GM12878 (cell line): ENCODE results near the gene RALGAPA2. TPM values are rescaled to one million over a fixed set of nuclear protein-coding genes. Genes with fewer than 3 reads are reported as not detected.

Source experiments
- ATAC-seq: fragments of 200-7000 bp; cut with Tn5 transposase; 3 replicates; pipeline ENCODE4 v1.9.1; 2020; ENCODE audit warnings: mild to moderate bottlenecking, moderate library complexity
- BruUV-seq: library from RNA; stranded (reverse); fragments of 400-500 nt; replicated peaks from 2 replicates; lab custom pipeline; 2021; lab: Mats Ljungman, UMichigan
- CTCF ChIA-PET: fragments of 300-600 bp; sonication (Branson Sonifier 250); formaldehyde crosslinking; extraction: SDS; loops from one replicate; lab custom pipeline; 2021; ENCODE audit warnings: inconsistent platforms; lab: Yijun Ruan, JAX
- POLR2A ChIA-PET: fragments of 350-600 bp; formaldehyde crosslinking; extraction: SDS; loops from one replicate; lab custom pipeline; 2021; ENCODE audit warnings: inconsistent platforms; lab: Charles Lee
- RAD21 ChIA-PET: fragments of 300-600 bp; sonication (Branson Sonifier 250); formaldehyde crosslinking; loops from one replicate; lab custom pipeline; 2023; ENCODE audit warnings: antibody characterized with exemption; ENCODE audit not compliant: unreplicated experiment; lab: Charles Lee
- SMC1A ChIA-PET: fragments of 300-600 bp; sonication (Branson Sonifier 250); formaldehyde crosslinking; loops from one replicate; lab custom pipeline; 2023; ENCODE audit not compliant: unreplicated experiment, uncharacterized antibody; lab: Charles Lee
- DNase-seq: peaks from one replicate; pipeline ENCODE4 v3.0.0-alpha.2; 2011; ENCODE audit warnings: low read depth, low spot score
- FAIRE-seq: peaks from 3 replicates; lab custom pipeline; 2011; peaks lifted over from hg19 to GRCh38; lab: Jason Lieb, UNC
- H2AFZ ChIP-seq: 2 replicates; pipeline ENCODE4 v1.6.0; 2011; ENCODE audit warnings: low read depth, low read length, control low read depth; ENCODE audit not compliant: control insufficient read depth
- H3K27ac ChIP-seq: 2 replicates; pipeline ENCODE4 v1.5.1; 2011; ENCODE audit warnings: control low read depth; ENCODE audit not compliant: control insufficient read depth, insufficient read depth
- H3K27me3 ChIP-seq, 2 experiments: replicated peaks in 1 of 2; 2 replicates each; pipeline versions ENCODE4 v1.6.0 to v1.6.1; 2011; ENCODE audit warnings: low read length in 1 of 2; ENCODE audit not compliant: control insufficient read depth in 2 of 2, insufficient read depth in 2 of 2
- H3K36me3 ChIP-seq, 2 experiments: 2 replicates each; pipeline ENCODE4 v1.5.1; 2011; ENCODE audit warnings: low read length in 1 of 2; ENCODE audit not compliant: control insufficient read depth in 2 of 2, insufficient read depth in 2 of 2
- H3K4me1 ChIP-seq: 2 replicates; pipeline ENCODE4 v1.6.1; 2011; ENCODE audit warnings: mild to moderate bottlenecking, low read length, moderate library complexity, mixed read lengths; ENCODE audit not compliant: control insufficient read depth, insufficient read depth
- H3K4me2 ChIP-seq: 2 replicates; pipeline ENCODE4 v1.6.0; 2011; ENCODE audit warnings: control low read depth; ENCODE audit not compliant: control insufficient read depth, insufficient read depth
- H3K4me3 ChIP-seq: fragments of 200-600 bp; sonication (generic); 2 replicates; pipeline ENCODE4 v1.5.1; 2016
- H3K79me2 ChIP-seq: 2 replicates; pipeline ENCODE4 v1.6.0; 2011; ENCODE audit warnings: low read length; ENCODE audit not compliant: control insufficient read depth, insufficient read depth
- H3K9ac ChIP-seq: 2 replicates; pipeline ENCODE4 v1.8.0; 2011; ENCODE audit warnings: low read length, control low read depth, mixed read lengths; ENCODE audit not compliant: control insufficient read depth, insufficient read depth
- H3K9me3 ChIP-seq: replicated peaks from 3 replicates; pipeline ENCODE4 v1.5.1; 2011; ENCODE audit warnings: mild to moderate bottlenecking, low read length; ENCODE audit not compliant: control insufficient read depth, insufficient read depth
- H4K20me1 ChIP-seq: 2 replicates; pipeline ENCODE4 v1.6.0; 2011; ENCODE audit not compliant: control insufficient read depth, insufficient read depth
- CTCF ChIP-seq, 3 experiments: IDR thresholded peaks in 2 of 3; conservative IDR thresholded peaks in 1 of 3; 2 replicates each; pipeline ENCODE4 v1.5.1; 2011; ENCODE audit warnings: low read depth in 3 of 3, low read length in 3 of 3, mild to moderate bottlenecking in 3 of 3, control low read depth in 2 of 3, moderate library complexity in 2 of 3, inconsistent platforms in 1 of 3, mixed read lengths in 1 of 3; ENCODE audit not compliant: control insufficient read depth in 2 of 3, insufficient read depth in 1 of 3; ENCODE audit errors: extremely low read depth in 1 of 3
- E2F4 ChIP-seq: IDR thresholded peaks from 2 replicates; pipeline ENCODE4 v1.6.1; 2012; ENCODE audit warnings: low read depth, low read length, improper control_type of control experiment
- EED ChIP-seq: sonication (generic); IDR thresholded peaks from 2 replicates; pipeline ENCODE4 v1.6.1; 2016; ENCODE audit warnings: antibody characterized with exemption, low read depth
- EP300 ChIP-seq, 2 experiments: fragments of 150-350 bp in 1 of 2; IDR thresholded peaks; 2 replicates each; pipeline ENCODE4 v1.6.1; 2011 to 2012; ENCODE audit warnings: low read depth in 2 of 2, low read length in 2 of 2, borderline replicate concordance in 1 of 2, improper control_type of control experiment in 1 of 2, inconsistent platforms in 1 of 2; ENCODE audit not compliant: control insufficient read depth in 1 of 2
- LARP7 ChIP-seq: fragments of 450-650 bp; IDR thresholded peaks from 2 replicates; pipeline ENCODE4 v1.6.1; 2017; ENCODE audit warnings: mild to moderate bottlenecking
- MTA3 ChIP-seq: IDR thresholded peaks from 2 replicates; pipeline ENCODE4 v1.6.1; 2012; ENCODE audit warnings: low read length, inconsistent platforms, borderline replicate concordance
- NBN ChIP-seq: fragments of 450-650 bp; IDR thresholded peaks from 2 replicates; pipeline ENCODE4 v1.6.1; 2016
- NRF1 ChIP-seq: conservative IDR thresholded peaks from 2 replicates; pipeline ENCODE4 v1.6.1; 2011; ENCODE audit warnings: mild to moderate bottlenecking, low read depth, low read length, improper control_type of control experiment
- POU2F2 ChIP-seq: IDR thresholded peaks from 3 replicates; pipeline ENCODE4 v1.6.1; 2011; ENCODE audit warnings: low read depth, mild to moderate bottlenecking, low read length, borderline replicate concordance
- RAD51 ChIP-seq: fragments of 450-650 bp; IDR thresholded peaks from 2 replicates; pipeline ENCODE4 v1.6.1; 2016; ENCODE audit warnings: moderate library complexity, mild to moderate bottlenecking, inconsistent platforms
- RB1 ChIP-seq: fragments of 450-650 bp; formaldehyde crosslinking; IDR thresholded peaks from 2 replicates; pipeline ENCODE4 v1.6.1; 2017; ENCODE audit warnings: mild to moderate bottlenecking, borderline replicate concordance
- RUNX3 ChIP-seq: IDR thresholded peaks from 2 replicates; pipeline ENCODE4 v1.6.1; 2012; ENCODE audit warnings: low read length, inconsistent platforms
- SIX5 ChIP-seq: IDR thresholded peaks from 2 replicates; pipeline ENCODE4 v1.6.1; 2011; ENCODE audit warnings: mild to moderate bottlenecking, low read depth, low read length, moderate library complexity; ENCODE audit not compliant: severe bottlenecking
- SP1 ChIP-seq: IDR thresholded peaks from one replicate; pipeline ENCODE4 v1.6.1; 2011; ENCODE audit warnings: low read depth, low read length
- WRNIP1 ChIP-seq: IDR thresholded peaks from 2 replicates; pipeline ENCODE4 v1.6.1; 2011; ENCODE audit warnings: low read depth, low read length, improper control_type of control experiment, borderline replicate concordance
- YBX1 ChIP-seq: fragments of 450-650 bp; IDR thresholded peaks from 2 replicates; pipeline ENCODE4 v1.6.1; 2016; ENCODE audit warnings: antibody characterized with exemption
- ZBTB11 ChIP-seq: fragments of 450-650 bp; formaldehyde crosslinking; IDR thresholded peaks from 2 replicates; pipeline ENCODE4 v1.5.0; 2022; ENCODE audit warnings: mild to moderate bottlenecking, missing genetic modification characterization
- ZNF274 ChIP-seq: IDR thresholded peaks from one replicate; pipeline ENCODE4 v1.8.0; 2011; ENCODE audit not compliant: insufficient read length, insufficient read depth
- WGBS: methylation state at CpG from one replicate; pipeline ENCODE4 v1.1.6; 2016; ENCODE audit warnings: low lambda C conversion rate; ENCODE audit not compliant: insufficient replicate concordance, insufficient coverage; ENCODE audit errors: missing lambda C conversion rate; 5-methylcytosine and 5-hydroxymethylcytosine counted together
- in situ Hi-C: fragments of 300-500 bp; cut with MboI; formaldehyde crosslinking; loops from 9 replicates; pipeline ENCODE4 v1.14.3; 2018; ENCODE audit warnings: mixed read lengths
- intact Hi-C: fragments of 100-400 bp; cut with micrococcal nuclease; formaldehyde crosslinking; loops from one replicate; pipeline ENCODE4 v1.14.2; 2022; ENCODE audit not compliant: unreplicated experiment
- polyA plus RNA-seq, 11 experiments: library from polyadenylated mRNA; depleted of rRNA in 4 of 11; unstranded in 6 of 11; stranded (reverse) in 5 of 11; fragments of >200 nt; fragmentation: Nextera tagmentation in 4 of 11; fragmentation: Illumina TruSeq in 1 of 11; extraction: Ambion mirVana in 4 of 11; extraction: Trizol in 1 of 11; gene quantifications; 1 replicate in 1 of 11; 2 replicates in 10 of 11; pipeline versions ENCODE4 v1.2.1 to v1.2.3, GENCODE V29; 2011 to 2016; ENCODE audit warnings: inconsistent platforms in 2 of 11, missing spikeins in 2 of 11, low read depth in 1 of 11
- total RNA-seq, 4 experiments: library from RNA; depleted of rRNA in 3 of 4; stranded (reverse); fragments of >200 nt in 3 of 4; fragmentation: Illumina TruSeq in 1 of 4; extraction: Trizol in 1 of 4; gene quantifications; 2 replicates each; pipeline versions ENCODE4 v1.2.1 to v1.2.3, GENCODE V29; 2013 to 2021

The RALGAPA2 gene
- total and polyA plus RNA-seq, 10 of the 15 experiments (the other 5 are each of a cell fraction or from before 2014, with no cell fraction given), result 2.9 to 29.4 (median 19.6) TPM

GRCh38 chr20:20465252-20465651 lies 247.2 kb downstream of the RALGAPA2 start (continued):
- TF ChIP-seq RB1 (no peak), MTA3 (no peak), POU2F2 (no peak), ZNF274 (no peak), SP1 (no peak), CTCF (IDR thresholded peaks at IDR 0.05 in 2 of 3, conservative IDR thresholded peaks at IDR 0.05 in 1 of 3; ENCODE audit: control insufficient read depth in 2 of 3, extremely low read depth in 1 of 3, insufficient read depth in 1 of 3, low read depth in 3 of 3, low read length in 3 of 3) (peak; percentile 29 to 40 (median 32); a peak in 3 of 6 replicates), NBN (no peak), NRF1 (no peak), EED (no peak), YBX1 (no peak), RUNX3 (no peak)

GRCh38 chr20:20463933-20464374 lies 248.5 kb downstream of the RALGAPA2 start:
- SMC1A ChIA-PET, result interaction anchor here (0.7 to 8.8 kb wide), 8 partner anchors 10 to 98 kb away, joined by 3 to 163 read pairs (median 7); no protein-coding TSS in a partner anchor
- no peaks in the 10 kb centered on the region for H4K20me1 ChIP-seq
- WGBS, result 55% methylated on average over 9 of the region's 9 CpGs
- H2AFZ ChIP-seq, result peak overlapping the region; percentile 29
- H3K4me1 ChIP-seq, result peaks cover 36% of the 10 kb centered on the region
- H3K27me3 ChIP-seq, result no peaks in the 10 kb centered on the region
- intact Hi-C loops, result no loop called here
- peak overlapping the region; percentile 56 for H3K4me2 ChIP-seq
- no peaks in the 10 kb centered on the region for H3K9me3 ChIP-seq
- H3K79me2 ChIP-seq, result no peaks in the 10 kb centered on the region
- BruUV-seq, result no TSS peak
- peak overlapping the region; percentile 62 for H3K27ac ChIP-seq
- CTCF ChIA-PET, result interaction anchor here (0.7 to 4.4 kb wide), 7 partner anchors 13 to 441 kb away, joined by 3 to 42 read pairs (median 3); no protein-coding TSS in a partner anchor
- POLR2A ChIA-PET, result interaction anchor here (1.1 to 6.9 kb wide), 3 partner anchors 10 to 18 kb away, joined by 3 to 46 read pairs (median 6); no protein-coding TSS in a partner anchor
- H3K36me3 ChIP-seq, result no peaks in the 10 kb centered on the region
- in situ Hi-C loops, result no loop called here
- DNase-seq (peak; percentile 35), FAIRE-seq (peak; percentile 81), ATAC-seq (peak; percentile 56)
- H3K4me3 ChIP-seq, result no peak overlapping the region
- no peak overlapping the region for H3K9ac ChIP-seq
- RAD21 ChIA-PET, result interaction anchor here (0.8 to 3.2 kb wide), 9 partner anchors 12 to 98 kb away, joined by 3 to 27 read pairs (median 3); no protein-coding TSS in a partner anchor
- no peak for TF ChIP-seq ZBTB11 (CRISPR knock-in tag)
- no peak for TF ChIP-seq E2F4
- TF ChIP-seq EP300 (IDR thresholded peaks at IDR 0.05; ENCODE audit: borderline replicate concordance in 1 of 2, control insufficient read depth in 1 of 2, low read depth in 2 of 2, low read length in 2 of 2), result 0 out of 4 replicates have a peak, but pooled peaks of 1 of the 2 experiments have one; percentile 15
- no peak for TF ChIP-seq WRNIP1
- no peak for TF ChIP-seq SIX5
- no peak for TF ChIP-seq RAD51
- no peak for TF ChIP-seq LARP7
- peak; percentile 92; the same call in 2 of the 3 replicates for TF ChIP-seq POU2F2
